IPS-20b (cell line): ENCODE results near the gene ELOB.

ENCODE experiments used
- H3K27ac ChIP-seq: one replicate; pipeline ENCODE4 v1.5.1; 2013; ENCODE audit warnings: low read length
- H3K27me3 ChIP-seq: 2 replicates; pipeline ENCODE4 v1.6.1; 2013; ENCODE audit warnings: mild to moderate bottlenecking, low read length, inconsistent platforms; ENCODE audit not compliant: insufficient read depth
- H3K36me3 ChIP-seq: 2 replicates; pipeline ENCODE4 v1.6.1; 2013; ENCODE audit warnings: low read depth, mild to moderate bottlenecking, inconsistent platforms, low read length, moderate library complexity; ENCODE audit not compliant: insufficient read depth
- H3K4me1 ChIP-seq: 2 replicates; pipeline ENCODE4 v1.6.1; 2013; ENCODE audit warnings: mild to moderate bottlenecking, control low read depth, inconsistent platforms, low read length, moderate library complexity; ENCODE audit not compliant: insufficient read depth
- H3K4me3 ChIP-seq: 2 replicates; pipeline ENCODE4 v1.5.1; 2013; ENCODE audit warnings: mild to moderate bottlenecking, low read length, inconsistent platforms
- H3K9ac ChIP-seq: 2 replicates; pipeline ENCODE4 v1.6.1; 2013; ENCODE audit warnings: low read depth, mild to moderate bottlenecking, inconsistent platforms, low read length, moderate library complexity
- H3K9me3 ChIP-seq: 2 replicates; pipeline ENCODE4 v1.6.1; 2013; ENCODE audit warnings: mild to moderate bottlenecking, low read depth, low read length, inconsistent platforms; ENCODE audit not compliant: insufficient read depth

Gene ELOB

DNA sequence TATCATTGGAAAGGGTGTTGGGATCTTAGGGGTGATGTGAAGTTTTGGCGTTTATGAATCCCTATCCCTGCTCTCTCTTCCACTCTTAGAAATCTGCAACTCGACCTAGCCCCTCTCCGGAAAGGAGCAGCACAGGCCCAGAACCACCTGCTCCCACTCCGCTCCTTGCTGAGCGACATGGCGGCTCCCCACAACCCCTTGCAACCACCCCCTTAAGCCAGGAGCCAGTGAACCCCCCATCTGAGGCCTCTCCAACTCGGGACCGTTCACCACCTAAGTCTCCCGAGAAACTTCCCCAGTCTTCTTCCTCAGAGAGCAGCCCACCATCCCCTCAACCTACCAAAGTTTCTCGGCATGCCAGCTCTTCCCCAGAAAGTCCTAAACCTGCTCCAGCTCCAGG, 15.6 kb downstream of the ELOB start:
- Histone ChIP-seq H3K27ac (no peak overlapping the region), H3K4me3 (no peak overlapping the region), H3K9ac (no peak overlapping the region), H3K27me3 (no peaks in the 10 kb centered on the region), H3K36me3 (peaks cover 100% of the 10 kb centered on the region), H3K4me1 (no peaks in the 10 kb centered on the region), H3K9me3 (peaks cover 31% of the 10 kb centered on the region)

- H3K36me3 ChIP-seq, result peaks cover 77% of the 10 kb centered on the region
- no peak overlapping the region for H3K4me3 ChIP-seq
- H3K9ac ChIP-seq, result no peak overlapping the region
- no peaks in the 10 kb centered on the region for H3K27me3 ChIP-seq
- H3K27ac ChIP-seq, result no peak overlapping the region
- H3K4me1 ChIP-seq, result peaks cover 7% of the 10 kb centered on the region
- peaks cover 17% of the 10 kb centered on the region for H3K9me3 ChIP-seq
These were observed 19.7 kb downstream of the ELOB start for GRCh38 chr16:2757344-2757743.

GRCh38 chr16:2756288-2757015, 20.6 kb downstream of the ELOB start:
- peaks cover 9% of the 10 kb centered on the region; the same call in 1 of the 2 replicates for H3K9me3 ChIP-seq
- peaks cover 8% of the 10 kb centered on the region for H3K4me1 ChIP-seq
- peaks cover 69% of the 10 kb centered on the region for H3K36me3 ChIP-seq
- no peak overlapping the region for H3K4me3 ChIP-seq
- H3K9ac ChIP-seq, result no peak overlapping the region
- H3K27me3 ChIP-seq, result no peaks in the 10 kb centered on the region
- no peak overlapping the region for H3K27ac ChIP-seq

DNA sequence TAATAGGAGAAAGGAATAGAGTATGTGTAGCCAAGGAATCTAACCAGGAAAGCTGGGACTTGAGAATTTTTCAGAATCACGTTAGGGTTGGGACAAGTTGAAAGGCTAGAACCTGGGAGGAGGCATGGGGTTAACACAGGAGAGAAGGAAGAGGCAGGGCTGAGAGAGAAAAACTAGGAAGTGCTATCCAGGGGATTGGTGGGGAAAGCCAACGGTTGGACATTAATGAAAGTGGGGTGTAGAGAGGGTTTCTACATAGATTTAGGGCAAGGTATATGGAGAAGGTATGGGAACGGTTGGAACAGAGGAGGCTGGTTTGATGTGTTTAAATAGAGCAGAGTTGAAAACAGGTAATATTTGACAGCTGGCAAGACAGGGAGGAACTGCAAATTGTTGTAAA, 21.9 kb downstream of the ELOB start:
- H3K27me3 ChIP-seq, result no peaks in the 10 kb centered on the region
- peak overlapping the region; percentile 98; the same call in 1 of the 2 replicates for H3K9ac ChIP-seq
- H3K4me1 ChIP-seq, result peaks cover 9% of the 10 kb centered on the region
- H3K36me3 ChIP-seq, result peaks cover 56% of the 10 kb centered on the region
- no peak overlapping the region for H3K27ac ChIP-seq
- no peaks in the 10 kb centered on the region for H3K9me3 ChIP-seq
- H3K4me3 ChIP-seq, result peak overlapping the region; percentile 87

DNA sequence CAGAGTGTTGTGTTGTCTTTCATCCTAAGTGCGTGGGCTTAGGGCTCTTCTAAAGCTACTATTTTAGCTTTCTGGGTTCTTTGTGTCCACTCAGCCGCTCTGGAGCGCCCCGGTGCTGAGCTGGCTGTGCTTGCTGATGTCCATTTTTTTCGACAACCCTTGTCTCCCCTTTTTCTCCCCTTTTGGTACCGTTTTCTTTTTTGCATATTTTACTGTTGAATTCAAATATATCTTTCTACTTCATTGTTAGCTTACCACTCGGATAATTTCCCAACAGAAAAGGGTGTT, 23.4 kb downstream of the ELOB start:
- peaks cover 41% of the 10 kb centered on the region for H3K36me3 ChIP-seq
- H3K9me3 ChIP-seq, result no peaks in the 10 kb centered on the region
- peak overlapping the region; percentile 75 for H3K27ac ChIP-seq
- peak overlapping the region; percentile 98 for H3K9ac ChIP-seq
- H3K4me1 ChIP-seq, result peaks cover 9% of the 10 kb centered on the region
- H3K4me3 ChIP-seq, result peak overlapping the region; percentile 87
- no peaks in the 10 kb centered on the region for H3K27me3 ChIP-seq

GRCh38 chr16:2752850-2753732, 24.0 kb downstream of the ELOB start:
- Histone ChIP-seq H3K4me3 (peak overlapping the region; percentile 87), H3K27ac (peak overlapping the region; percentile 75), H3K27me3 (no peaks in the 10 kb centered on the region), H3K9me3 (no peaks in the 10 kb centered on the region), H3K4me1 (peaks cover 9% of the 10 kb centered on the region), H3K36me3 (peaks cover 35% of the 10 kb centered on the region), H3K9ac (peak overlapping the region; percentile 98)

DNA sequence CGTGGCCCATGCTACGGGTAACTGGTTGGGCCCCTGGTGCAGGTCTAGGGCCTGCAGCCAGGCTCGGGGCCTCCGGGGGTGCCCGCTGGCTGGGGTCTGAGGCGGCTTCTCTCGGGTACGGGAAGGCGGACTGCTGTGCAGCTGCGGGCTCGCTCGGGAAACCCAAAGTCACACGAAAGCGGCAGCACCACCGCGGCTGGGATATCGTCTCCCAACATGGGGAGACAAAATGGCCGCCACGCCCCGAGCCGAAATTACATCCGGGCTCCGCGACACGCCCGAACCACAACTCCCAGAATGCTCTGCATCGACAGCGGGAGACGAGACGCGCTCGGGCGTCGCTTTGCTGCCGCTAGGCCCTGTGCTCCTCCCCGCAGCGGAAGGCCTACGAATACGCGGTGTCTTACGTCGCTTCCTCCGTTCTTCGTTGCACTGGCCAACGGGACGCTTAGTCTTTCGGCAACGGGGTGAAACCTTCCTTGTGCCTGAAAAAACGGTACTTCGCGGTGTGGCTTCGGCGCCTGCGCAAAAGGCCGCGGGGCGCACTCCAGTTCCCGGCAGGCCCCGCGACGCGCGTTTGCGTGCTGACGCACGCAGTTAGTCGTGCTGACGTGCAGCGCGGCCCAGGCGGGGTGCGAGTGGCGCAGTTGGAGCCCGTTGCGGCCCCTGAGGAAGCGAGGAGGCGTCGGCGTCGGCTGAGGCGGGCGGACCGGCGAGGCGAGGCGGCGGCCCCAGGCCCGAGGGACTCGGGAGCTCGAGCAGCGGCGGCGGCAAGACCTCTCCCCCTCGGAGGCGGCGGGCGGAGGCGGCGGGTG, 24.8 kb downstream of the ELOB start, which contains the start of gene SRRM2:
Gene SRRM2 (plus strand): TSS at position 604 of the 815 bp plus-strand sequence. CDS start 3,727 bp downstream, outside the sequence.
- Histone ChIP-seq H3K4me3 (peak within 1 kb of the TSS; percentile 87), H3K4me1 (peaks cover 9% of the 10 kb centered on the region), H3K27me3 (no peaks in the 10 kb centered on the region), H3K9ac (peak within 1 kb of the TSS; percentile 98), H3K27ac (peak within 1 kb of the TSS; percentile 100), H3K9me3 (no peaks in the 10 kb centered on the region), H3K36me3 (peaks cover 26% of the 10 kb centered on the region)

DNA sequence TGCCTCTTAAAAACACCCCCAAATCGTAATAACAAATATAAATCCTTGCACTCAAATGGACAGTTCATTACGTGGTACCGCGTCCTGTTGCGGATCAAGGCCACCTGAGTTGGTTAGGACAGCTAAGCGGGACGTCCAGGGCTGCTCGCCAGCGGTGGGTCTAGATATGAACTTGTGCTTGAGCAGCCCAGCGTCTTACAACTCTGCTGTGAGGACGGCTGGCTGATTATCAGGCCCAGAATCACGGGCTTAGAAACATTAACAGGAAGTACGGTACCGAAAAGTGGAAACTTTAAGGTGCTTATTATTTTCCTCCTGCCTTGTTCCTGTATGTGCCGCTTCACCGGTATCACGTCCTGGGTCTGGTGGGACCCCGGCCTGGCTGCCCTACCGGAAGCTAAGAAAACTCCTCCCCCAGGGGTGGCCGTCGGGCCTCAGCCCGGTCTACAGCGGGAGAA, 25.5 kb downstream of the ELOB start:
- Histone ChIP-seq H3K9ac (peak overlapping the region; percentile 98), H3K36me3 (peaks cover 20% of the 10 kb centered on the region; the same call in 1 of the 2 replicates), H3K4me3 (peak overlapping the region; percentile 87), H3K9me3 (no peaks in the 10 kb centered on the region), H3K27me3 (no peaks in the 10 kb centered on the region), H3K4me1 (peaks cover 9% of the 10 kb centered on the region), H3K27ac (peak overlapping the region; percentile 100)

DNA sequence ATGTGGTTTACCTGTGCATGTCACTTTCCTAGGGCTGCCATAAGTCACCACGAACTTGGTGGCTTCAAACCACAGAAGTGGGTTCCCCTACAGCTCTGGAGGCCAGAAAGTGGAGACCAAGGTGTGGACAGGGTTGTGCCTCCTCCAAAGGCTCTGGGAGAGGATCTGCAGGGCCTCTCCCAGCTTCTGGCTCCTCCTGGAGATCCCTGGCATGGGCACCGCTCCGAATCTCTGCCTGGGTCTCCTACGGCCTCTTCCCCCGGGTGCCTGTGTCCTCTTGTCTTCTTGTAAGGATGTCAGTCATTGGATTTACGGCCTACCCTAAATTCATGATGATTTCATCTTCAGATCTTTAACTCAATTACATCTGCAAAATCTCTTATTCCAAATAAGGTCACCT, 27.1 kb downstream of the ELOB start:
- H3K27ac ChIP-seq, result no peak overlapping the region
- H3K27me3 ChIP-seq, result no peaks in the 10 kb centered on the region

GRCh38 chr16:2749476-2749875, 27.6 kb downstream of the ELOB start:
- Histone ChIP-seq H3K27ac (no peak overlapping the region), H3K4me1 (peaks cover 3% of the 10 kb centered on the region; the same call in 1 of the 2 replicates), H3K9me3 (no peaks in the 10 kb centered on the region), H3K4me3 (no peak overlapping the region), H3K27me3 (no peaks in the 10 kb centered on the region), H3K9ac (no peak overlapping the region), H3K36me3 (peaks cover 5% of the 10 kb centered on the region; the same call in 1 of the 2 replicates)

More for the DNA sequence above, 27.1 kb downstream of the ELOB start:
- H3K9me3 ChIP-seq, result no peaks in the 10 kb centered on the region
- no peak overlapping the region for H3K9ac ChIP-seq
- no peak overlapping the region for H3K4me3 ChIP-seq
- H3K36me3 ChIP-seq, result peaks cover 5% of the 10 kb centered on the region; the same call in 1 of the 2 replicates
- peaks cover 8% of the 10 kb centered on the region for H3K4me1 ChIP-seq
